HepG2 (cell line): ENCODE data around the gene C2orf42. TPM values are rescaled to one million over a fixed set of nuclear protein-coding genes. Genes with fewer than 3 reads are reported as not detected.

Experiments
- CHD4 ChIP-seq: fragments of 200-600 bp; sonication (generic); IDR thresholded peaks from 2 replicates; pipeline ENCODE4 v1.7.0; 2017; ENCODE audit warnings: mild to moderate bottlenecking, low read length, borderline replicate concordance
- EP300 ChIP-seq, 3 experiments: sonication (generic) in 1 of 3; formaldehyde crosslinking in 1 of 3; IDR thresholded peaks; 2 replicates each; pipeline versions ENCODE4 v1.5.1 to v1.6.1; 2011 to 2020; ENCODE audit warnings: low read depth in 2 of 3, low read length in 2 of 3, borderline replicate concordance in 1 of 3, improper control_type of control experiment in 1 of 3, mild to moderate bottlenecking in 1 of 3, missing genetic modification reagents in 1 of 3, moderate library complexity in 1 of 3
- ERF ChIP-seq: IDR thresholded peaks from 2 replicates; pipeline ENCODE4 v1.6.1; 2018; ENCODE audit warnings: missing biosample characterization, missing genetic modification reagents
- FOXP1 ChIP-seq, 2 experiments: fragments of 450-650 bp in 1 of 2; IDR thresholded peaks; 2 replicates each; pipeline ENCODE4 v1.6.1; 2017 to 2018; ENCODE audit warnings: antibody characterized with exemption in 1 of 2
- HES4 ChIP-seq: sonication (generic); formaldehyde crosslinking; IDR thresholded peaks from 2 replicates; pipeline ENCODE4 v1.9.0; 2021; ENCODE audit warnings: mild to moderate bottlenecking, missing genetic modification reagents, borderline replicate concordance
- HHEX ChIP-seq: IDR thresholded peaks from 2 replicates; pipeline ENCODE4 v1.6.1; 2016; ENCODE audit warnings: control low read depth
- KAT7 ChIP-seq: IDR thresholded peaks from 2 replicates; pipeline ENCODE4 v1.6.1; 2018; ENCODE audit warnings: borderline replicate concordance, missing compliant biosample characterization
- NONO ChIP-seq, 2 experiments: fragments of 450-650 bp in 1 of 2; sonication (generic) in 1 of 2; formaldehyde crosslinking in 1 of 2; IDR thresholded peaks in 1 of 2; conservative IDR thresholded peaks in 1 of 2; 2 replicates each; pipeline versions ENCODE4 v1.6.1 to v1.8.0; 2017 to 2022; ENCODE audit warnings: mild to moderate bottlenecking in 1 of 2, missing genetic modification reagents in 1 of 2, moderate library complexity in 1 of 2
- NR2C2 ChIP-seq: sonication (generic); formaldehyde crosslinking; IDR thresholded peaks from 2 replicates; pipeline ENCODE4 v1.4.0; 2020; ENCODE audit warnings: missing genetic modification reagents, mild to moderate bottlenecking, moderate library complexity, borderline replicate concordance
- NR2F6 ChIP-seq, 2 experiments: IDR thresholded peaks; 2 replicates each; pipeline ENCODE4 v1.6.1; 2016; ENCODE audit warnings: antibody characterized with exemption in 1 of 2, mild to moderate bottlenecking in 1 of 2
- RBAK ChIP-seq: sonication (generic); formaldehyde crosslinking; IDR thresholded peaks from 2 replicates; pipeline ENCODE4 v1.5.1; 2020; ENCODE audit warnings: mild to moderate bottlenecking, missing genetic modification reagents
- SRSF1 ChIP-seq: fragments of 200-400 bp; formaldehyde crosslinking; optimal IDR thresholded peaks from 2 replicates; pipeline ENCODE3; 2017; ENCODE audit warnings: mild to moderate bottlenecking, low read depth, low read length, moderate library complexity
- TBP ChIP-seq: sonication (generic); formaldehyde crosslinking; IDR thresholded peaks from 2 replicates; pipeline ENCODE4 v1.5.0; 2020; ENCODE audit warnings: missing genetic modification reagents
- TRIM24 ChIP-seq: sonication (generic); formaldehyde crosslinking; IDR thresholded peaks from 2 replicates; pipeline ENCODE4 v1.8.0; 2022; ENCODE audit warnings: mild to moderate bottlenecking, missing genetic modification reagents
- ZNF329 ChIP-seq: sonication (generic); formaldehyde crosslinking; IDR thresholded peaks from 2 replicates; pipeline ENCODE4 v1.9.0; 2021; ENCODE audit warnings: low read depth, mild to moderate bottlenecking, missing genetic modification reagents
- ZNF615 ChIP-seq: sonication (generic); formaldehyde crosslinking; IDR thresholded peaks from 2 replicates; pipeline ENCODE4 v1.5.0; 2020; ENCODE audit warnings: mild to moderate bottlenecking, missing genetic modification reagents, borderline replicate concordance
- ZNF709 ChIP-seq: sonication (generic); formaldehyde crosslinking; IDR thresholded peaks from 2 replicates; pipeline ENCODE4 v1.5.0; 2020; ENCODE audit warnings: mild to moderate bottlenecking, missing genetic modification reagents
- polyA plus RNA-seq, 8 experiments: library from polyadenylated mRNA; depleted of rRNA in 3 of 8; stranded (reverse) in 7 of 8; unstranded in 1 of 8; fragments of >200 nt; fragmentation: Illumina TruSeq in 4 of 8; extraction: Trizol in 4 of 8; gene quantifications; 2 replicates each; pipeline versions ENCODE4 v1.2.1 to v1.2.3, GENCODE V29; 2011 to 2016; ENCODE audit warnings: low read depth in 4 of 8, missing spikeins in 1 of 8, mixed read lengths in 1 of 8; ENCODE audit not compliant: insufficient read depth in 1 of 8
- total RNA-seq, 5 experiments: library from RNA; depleted of rRNA; stranded (reverse); fragments of >200 nt; fragmentation: Illumina TruSeq; extraction: Trizol; gene quantifications; 2 replicates each; pipeline ENCODE4 v1.2.3, GENCODE V29; 2016; ENCODE audit warnings: low read depth in 1 of 5
- TF ChIP-seq, protein P1 (sequence below): sonication (generic); formaldehyde crosslinking; IDR thresholded peaks from 2 replicates; pipeline ENCODE4 v1.5.0; 2020; ENCODE audit warnings: mild to moderate bottlenecking, missing genetic modification reagents
- TF ChIP-seq, protein P2 (sequence below): sonication (generic); formaldehyde crosslinking; IDR thresholded peaks from 2 replicates; pipeline ENCODE4 v1.4.0; 2020; ENCODE audit warnings: mild to moderate bottlenecking, missing genetic modification reagents
- TF ChIP-seq, protein P3 (sequence below): sonication (generic); formaldehyde crosslinking; IDR thresholded peaks from 2 replicates; pipeline ENCODE4 v1.4.0; 2020; ENCODE audit warnings: missing genetic modification reagents, borderline replicate concordance

C2orf42 gene
- total and polyA plus RNA-seq, 2 of the 13 experiments (the other 11 are each of a cell fraction or from before 2014, with no cell fraction given) = 9.3 to 9.9 TPM

DNA sequence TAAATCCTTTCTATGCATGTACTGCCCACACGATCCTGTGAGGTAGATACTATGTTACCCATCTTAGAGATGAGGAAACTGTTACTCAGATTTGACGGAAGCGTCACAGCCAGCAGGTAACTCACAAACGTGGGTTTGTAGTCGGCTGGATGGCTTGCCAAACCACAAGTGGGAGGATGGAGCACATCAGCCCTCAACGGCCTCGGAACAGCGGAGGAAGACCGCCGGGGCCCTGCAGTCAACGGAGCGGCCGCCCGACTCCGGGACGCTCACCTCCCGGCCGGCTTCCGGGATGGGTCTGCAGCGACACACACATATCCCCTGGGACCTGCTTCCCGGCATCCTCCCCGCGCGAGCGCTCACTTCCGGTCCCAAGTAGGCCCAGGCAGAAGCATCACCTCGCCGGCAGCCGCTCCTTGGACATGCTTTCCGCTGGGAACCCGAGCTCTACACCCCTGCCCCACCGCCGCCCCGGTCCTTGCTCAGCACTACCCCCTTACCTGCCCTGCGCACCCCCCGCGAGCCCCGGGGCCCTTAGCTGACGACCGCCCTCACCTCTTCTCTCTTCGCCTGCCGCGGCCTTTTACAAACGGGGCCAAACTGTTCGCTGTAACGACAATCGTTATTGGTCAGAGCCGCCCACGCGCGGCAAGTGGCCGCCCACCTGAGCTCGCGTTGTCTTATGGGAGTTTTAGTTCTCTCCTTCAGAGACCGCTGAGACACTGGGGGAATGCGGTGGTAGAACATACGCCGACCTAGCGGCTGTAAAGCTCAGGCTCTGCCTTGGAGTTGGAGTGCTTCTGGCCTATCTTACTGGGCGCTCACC is at the start of gene C2orf42 (continued):
- 0 out of 4 replicates have a peak, but pooled peaks of 1 of the 2 experiments have one; percentile 60 for TF ChIP-seq EP300 (IDR thresholded peaks at IDR 0.05; ENCODE audit: low read depth in 2 of 2, low read length in 2 of 2)
- peak; percentile 30 for TF ChIP-seq EP300 (CRISPR knock-in tag; IDR thresholded peaks at IDR 0.05; ENCODE audit: borderline replicate concordance)
- no peak for TF ChIP-seq CHD4
- TF ChIP-seq ERF (CRISPR knock-in tag) = peak; percentile 96
- TF ChIP-seq TRIM24 = no peak
- TF ChIP-seq ZNF329 (CRISPR knock-in tag) = no peak
- TF ChIP-seq HHEX (CRISPR knock-in tag) = no peak
- peak; percentile 77 for TF ChIP-seq SRSF1
- TF ChIP-seq ZNF709 (CRISPR knock-in tag) = peak; percentile 97
- no peak for TF ChIP-seq FOXP1 (IDR thresholded peaks at IDR 0.05)
- no peak for TF ChIP-seq FOXP1 (CRISPR knock-in tag; IDR thresholded peaks at IDR 0.05)
- peak; percentile 99 for TF ChIP-seq KAT7 (CRISPR knock-in tag)
- TF ChIP-seq, protein P1, sequence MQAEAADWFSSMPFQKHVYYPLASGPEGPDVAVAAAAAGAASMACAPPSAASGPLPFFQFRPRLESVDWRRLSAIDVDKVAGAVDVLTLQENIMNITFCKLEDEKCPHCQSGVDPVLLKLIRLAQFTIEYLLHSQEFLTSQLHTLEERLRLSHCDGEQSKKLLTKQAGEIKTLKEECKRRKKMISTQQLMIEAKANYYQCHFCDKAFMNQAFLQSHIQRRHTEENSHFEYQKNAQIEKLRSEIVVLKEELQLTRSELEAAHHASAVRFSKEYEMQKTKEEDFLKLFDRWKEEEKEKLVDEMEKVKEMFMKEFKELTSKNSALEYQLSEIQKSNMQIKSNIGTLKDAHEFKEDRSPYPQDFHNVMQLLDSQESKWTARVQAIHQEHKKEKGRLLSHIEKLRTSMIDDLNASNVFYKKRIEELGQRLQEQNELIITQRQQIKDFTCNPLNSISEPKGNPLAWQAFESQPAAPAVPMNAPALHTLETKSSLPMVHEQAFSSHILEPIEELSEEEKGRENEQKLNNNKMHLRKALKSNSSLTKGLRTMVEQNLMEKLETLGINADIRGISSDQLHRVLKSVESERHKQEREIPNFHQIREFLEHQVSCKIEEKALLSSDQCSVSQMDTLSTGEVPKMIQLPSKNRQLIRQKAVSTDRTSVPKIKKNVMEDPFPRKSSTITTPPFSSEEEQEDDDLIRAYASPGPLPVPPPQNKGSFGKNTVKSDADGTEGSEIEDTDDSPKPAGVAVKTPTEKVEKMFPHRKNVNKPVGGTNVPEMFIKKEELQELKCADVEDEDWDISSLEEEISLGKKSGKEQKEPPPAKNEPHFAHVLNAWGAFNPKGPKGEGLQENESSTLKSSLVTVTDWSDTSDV (CRISPR knock-in tag) = no peak; the same call in 1 of the 2 replicates
- TF ChIP-seq, protein P2, sequence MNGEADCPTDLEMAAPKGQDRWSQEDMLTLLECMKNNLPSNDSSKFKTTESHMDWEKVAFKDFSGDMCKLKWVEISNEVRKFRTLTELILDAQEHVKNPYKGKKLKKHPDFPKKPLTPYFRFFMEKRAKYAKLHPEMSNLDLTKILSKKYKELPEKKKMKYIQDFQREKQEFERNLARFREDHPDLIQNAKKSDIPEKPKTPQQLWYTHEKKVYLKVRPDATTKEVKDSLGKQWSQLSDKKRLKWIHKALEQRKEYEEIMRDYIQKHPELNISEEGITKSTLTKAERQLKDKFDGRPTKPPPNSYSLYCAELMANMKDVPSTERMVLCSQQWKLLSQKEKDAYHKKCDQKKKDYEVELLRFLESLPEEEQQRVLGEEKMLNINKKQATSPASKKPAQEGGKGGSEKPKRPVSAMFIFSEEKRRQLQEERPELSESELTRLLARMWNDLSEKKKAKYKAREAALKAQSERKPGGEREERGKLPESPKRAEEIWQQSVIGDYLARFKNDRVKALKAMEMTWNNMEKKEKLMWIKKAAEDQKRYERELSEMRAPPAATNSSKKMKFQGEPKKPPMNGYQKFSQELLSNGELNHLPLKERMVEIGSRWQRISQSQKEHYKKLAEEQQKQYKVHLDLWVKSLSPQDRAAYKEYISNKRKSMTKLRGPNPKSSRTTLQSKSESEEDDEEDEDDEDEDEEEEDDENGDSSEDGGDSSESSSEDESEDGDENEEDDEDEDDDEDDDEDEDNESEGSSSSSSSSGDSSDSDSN (CRISPR knock-in tag) = peak; percentile 95
- TF ChIP-seq NR2F6 (IDR thresholded peaks at IDR 0.05) = no peak
- TF ChIP-seq NR2F6 (CRISPR knock-in tag; IDR thresholded peaks at IDR 0.05) = peak; percentile 51
- TF ChIP-seq, protein P3, sequence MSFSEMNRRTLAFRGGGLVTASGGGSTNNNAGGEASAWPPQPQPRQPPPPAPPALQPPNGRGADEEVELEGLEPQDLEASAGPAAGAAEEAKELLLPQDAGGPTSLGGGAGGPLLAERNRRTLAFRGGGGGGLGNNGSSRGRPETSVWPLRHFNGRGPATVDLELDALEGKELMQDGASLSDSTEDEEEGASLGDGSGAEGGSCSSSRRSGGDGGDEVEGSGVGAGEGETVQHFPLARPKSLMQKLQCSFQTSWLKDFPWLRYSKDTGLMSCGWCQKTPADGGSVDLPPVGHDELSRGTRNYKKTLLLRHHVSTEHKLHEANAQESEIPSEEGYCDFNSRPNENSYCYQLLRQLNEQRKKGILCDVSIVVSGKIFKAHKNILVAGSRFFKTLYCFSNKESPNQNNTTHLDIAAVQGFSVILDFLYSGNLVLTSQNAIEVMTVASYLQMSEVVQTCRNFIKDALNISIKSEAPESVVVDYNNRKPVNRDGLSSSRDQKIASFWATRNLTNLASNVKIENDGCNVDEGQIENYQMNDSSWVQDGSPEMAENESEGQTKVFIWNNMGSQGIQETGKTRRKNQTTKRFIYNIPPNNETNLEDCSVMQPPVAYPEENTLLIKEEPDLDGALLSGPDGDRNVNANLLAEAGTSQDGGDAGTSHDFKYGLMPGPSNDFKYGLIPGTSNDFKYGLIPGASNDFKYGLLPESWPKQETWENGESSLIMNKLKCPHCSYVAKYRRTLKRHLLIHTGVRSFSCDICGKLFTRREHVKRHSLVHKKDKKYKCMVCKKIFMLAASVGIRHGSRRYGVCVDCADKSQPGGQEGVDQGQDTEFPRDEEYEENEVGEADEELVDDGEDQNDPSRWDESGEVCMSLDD (CRISPR knock-in tag) = no peak
- no peak for TF ChIP-seq TBP (CRISPR knock-in tag)
- TF ChIP-seq RBAK (CRISPR knock-in tag) = no peak; the same call in 1 of the 2 replicates
- TF ChIP-seq NR2C2 (CRISPR knock-in tag) = peak; percentile 88
- TF ChIP-seq NONO (IDR thresholded peaks at IDR 0.05) = no peak
- peak; percentile 91 for TF ChIP-seq NONO (CRISPR knock-in tag; conservative IDR thresholded peaks at IDR 0.05)
- peak; percentile 95 for TF ChIP-seq HES4
- no peak for TF ChIP-seq ZNF615 (CRISPR knock-in tag)
